GM19397 (cell line): Measurements from ENCODE around the gene ARHGDIB.

Source experiments
- ATAC-seq: cut with Tn5 transposase; IDR thresholded peaks from one replicate; pipeline ENCODE4 v1.9.1; 2021; ENCODE audit warnings: mild to moderate bottlenecking, moderate library complexity; ENCODE audit not compliant: unreplicated experiment

The ARHGDIB gene

DNA sequence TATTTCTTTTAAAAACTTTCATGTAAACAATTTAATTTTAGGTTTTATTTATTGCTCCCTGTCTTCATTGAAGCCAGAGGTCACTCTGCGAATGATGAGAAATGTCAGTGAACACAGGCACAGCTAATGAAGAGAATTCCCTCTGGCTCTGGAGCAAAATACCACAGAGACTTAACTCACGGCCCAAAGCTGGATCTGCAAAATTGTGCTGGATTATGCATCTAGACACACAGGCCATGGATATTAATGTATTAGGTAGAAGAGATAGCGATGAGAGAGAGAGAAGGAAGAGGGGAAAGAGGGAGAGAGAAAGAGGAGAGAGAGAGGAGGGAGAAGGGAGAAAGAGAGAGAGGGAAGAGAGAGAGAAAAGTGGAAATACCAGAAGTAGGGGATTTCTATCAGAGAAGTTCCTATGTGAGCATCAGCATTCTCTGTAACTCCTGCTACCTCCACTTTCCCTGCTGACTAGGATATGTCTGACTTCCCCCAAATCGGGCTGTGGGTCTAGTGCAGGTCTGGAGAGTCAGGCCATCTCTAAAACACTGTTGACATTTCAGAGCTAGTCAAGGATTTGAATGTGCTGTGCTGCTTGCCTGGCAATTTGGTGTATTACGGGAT, 3.7 kb downstream of the ARHGDIB start:
- no peak for ATAC-seq

DNA sequence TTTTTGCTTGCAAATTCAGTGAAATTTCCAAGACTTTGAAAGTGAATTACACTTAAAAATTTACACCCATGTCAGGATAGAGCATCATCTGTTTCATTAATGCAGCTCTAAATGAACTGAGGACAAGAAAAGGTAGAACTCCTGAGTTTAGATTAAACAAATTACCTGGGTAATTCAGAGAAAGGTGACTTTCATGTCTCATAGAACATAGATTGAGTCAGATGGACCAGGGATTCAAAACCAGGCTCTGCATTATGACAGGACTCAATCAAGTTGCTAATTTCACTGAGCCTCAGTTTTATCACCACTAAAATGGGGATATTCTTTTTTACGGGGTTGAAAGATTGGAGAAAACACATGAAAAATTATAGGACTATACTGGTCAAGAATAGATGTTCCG, 4.5 kb downstream of the ARHGDIB start:
- ATAC-seq: no peak

DNA sequence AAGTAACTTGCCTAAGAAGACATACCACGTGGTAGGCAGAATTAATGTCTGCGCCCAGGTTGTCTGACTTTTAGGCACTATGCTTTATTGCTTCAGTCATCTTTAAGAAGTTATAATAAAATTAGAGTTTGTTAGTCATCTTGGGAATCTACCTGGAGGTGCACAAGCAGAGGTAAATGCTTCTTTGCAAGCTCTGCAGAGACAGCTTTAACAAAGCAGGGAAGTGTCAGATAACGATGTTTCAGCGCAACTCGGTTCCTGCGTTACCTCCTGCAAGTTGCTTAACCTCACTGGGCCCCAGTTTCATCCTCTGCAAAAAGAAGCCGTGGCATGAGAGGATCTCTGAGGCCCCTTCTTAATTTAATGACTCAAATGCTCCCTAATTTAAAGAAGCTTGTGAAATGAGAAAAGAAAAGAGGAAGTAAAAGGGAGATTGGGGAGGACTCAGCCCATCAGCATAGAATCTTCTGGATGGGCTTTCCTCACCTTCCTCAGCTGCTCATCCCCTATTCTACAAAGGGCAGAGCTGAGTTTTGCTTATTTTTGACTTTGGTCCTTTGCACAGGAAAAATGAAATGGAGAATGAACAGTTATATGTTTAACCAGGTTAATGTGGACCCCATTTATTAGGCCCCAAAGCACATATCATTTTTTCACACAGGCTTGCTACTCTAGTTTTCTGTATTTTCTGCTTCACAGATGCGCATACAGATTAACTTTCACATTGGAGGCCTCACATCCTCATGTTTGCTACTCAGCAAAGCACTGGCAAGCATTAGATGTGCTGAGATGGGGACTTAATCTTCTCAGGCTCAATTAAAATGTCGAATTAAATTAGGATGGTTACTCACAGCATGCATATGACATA, 5.1 kb downstream of the ARHGDIB start:
- peak; percentile 32 for ATAC-seq

DNA sequence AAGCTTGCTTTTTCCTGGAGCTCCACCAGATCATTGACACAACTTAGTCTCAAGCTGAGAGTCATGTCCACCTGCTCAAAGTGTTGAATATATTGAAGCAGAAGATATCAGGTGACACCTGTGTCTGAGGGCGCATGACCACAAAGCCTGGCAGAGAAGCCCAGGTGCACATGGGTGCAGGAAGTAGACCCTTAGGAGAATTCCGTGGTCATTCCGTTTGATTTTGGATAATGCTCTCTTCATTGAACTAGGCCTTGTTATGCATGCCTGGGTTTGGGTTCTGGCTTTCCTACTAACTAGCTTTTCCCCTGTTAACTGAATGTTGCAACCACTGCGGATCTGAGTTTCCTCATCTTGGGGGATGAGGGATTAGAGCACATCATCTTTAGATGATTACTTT, 7.1 kb downstream of the ARHGDIB start:
- ATAC-seq: no peak

DNA sequence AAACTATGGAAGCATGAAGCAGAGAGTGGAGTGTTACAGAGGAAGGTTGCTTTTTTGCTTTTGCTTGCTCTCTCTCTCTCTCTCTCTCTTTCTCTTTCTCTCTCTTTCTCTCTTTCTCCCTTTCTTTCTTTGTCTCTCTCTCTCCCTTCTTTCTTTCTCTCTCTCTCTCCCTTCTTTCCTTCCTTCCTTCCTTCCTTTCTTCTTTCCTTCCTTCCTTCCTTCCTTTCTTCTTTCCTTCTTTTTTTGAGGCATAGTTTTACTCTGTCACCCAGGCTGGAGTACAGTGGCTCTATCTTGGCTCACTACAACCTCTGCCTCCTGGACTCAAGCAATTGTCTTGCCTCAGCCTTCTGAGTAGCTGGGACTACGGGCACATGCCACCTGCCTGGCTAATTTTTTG, 7.6 kb downstream of the ARHGDIB start:
- no peak for ATAC-seq

DNA sequence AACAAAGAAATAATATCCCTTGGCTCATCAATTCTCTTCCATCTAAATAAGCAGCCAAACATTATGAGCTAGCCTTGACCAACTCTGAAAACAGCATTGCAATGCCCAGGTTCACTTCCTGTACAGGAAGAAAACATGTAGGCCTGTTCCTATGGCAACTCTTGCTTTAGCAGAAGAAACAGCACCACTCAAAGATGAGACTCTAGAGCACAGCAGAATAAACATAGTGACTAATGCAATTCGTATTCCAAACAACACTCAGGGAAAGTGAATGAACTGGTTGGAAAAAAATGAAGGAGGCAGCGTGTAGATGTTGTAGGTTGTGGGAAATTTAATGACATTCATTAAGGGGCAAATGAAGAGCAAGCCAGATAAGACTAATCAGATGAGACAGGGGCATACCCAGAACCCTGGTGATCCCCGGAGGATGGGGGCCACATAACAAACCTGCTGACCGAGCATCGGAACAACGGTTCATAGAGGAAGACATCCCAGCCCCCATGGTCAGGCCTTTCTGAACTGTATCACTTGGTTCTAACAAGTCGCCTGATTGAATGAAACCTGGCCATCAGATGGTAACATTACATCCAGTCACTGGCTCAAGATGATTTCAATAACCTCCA, 9.0 kb downstream of the ARHGDIB start:
- ATAC-seq: peak; percentile 58

DNA sequence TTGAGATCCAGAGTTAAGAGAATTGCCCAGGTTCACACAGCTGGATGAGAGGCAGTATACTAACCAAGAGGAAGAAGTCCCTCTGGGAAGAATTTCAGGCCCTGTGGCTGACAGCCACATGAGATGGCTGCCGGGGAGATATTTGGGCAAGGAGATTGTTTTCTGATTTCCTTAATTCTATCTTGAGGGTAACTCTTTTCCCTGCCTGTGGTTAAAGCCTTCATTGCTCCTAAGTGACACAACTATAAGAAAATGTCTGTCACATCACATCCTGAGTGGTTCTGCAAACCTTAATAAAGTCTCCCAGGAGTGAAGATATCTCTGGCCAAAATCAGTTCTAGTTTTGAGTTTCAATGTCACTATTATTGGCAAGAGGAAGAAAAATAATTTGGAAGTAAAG, 9.6 kb downstream of the ARHGDIB start:
- ATAC-seq: no peak

DNA sequence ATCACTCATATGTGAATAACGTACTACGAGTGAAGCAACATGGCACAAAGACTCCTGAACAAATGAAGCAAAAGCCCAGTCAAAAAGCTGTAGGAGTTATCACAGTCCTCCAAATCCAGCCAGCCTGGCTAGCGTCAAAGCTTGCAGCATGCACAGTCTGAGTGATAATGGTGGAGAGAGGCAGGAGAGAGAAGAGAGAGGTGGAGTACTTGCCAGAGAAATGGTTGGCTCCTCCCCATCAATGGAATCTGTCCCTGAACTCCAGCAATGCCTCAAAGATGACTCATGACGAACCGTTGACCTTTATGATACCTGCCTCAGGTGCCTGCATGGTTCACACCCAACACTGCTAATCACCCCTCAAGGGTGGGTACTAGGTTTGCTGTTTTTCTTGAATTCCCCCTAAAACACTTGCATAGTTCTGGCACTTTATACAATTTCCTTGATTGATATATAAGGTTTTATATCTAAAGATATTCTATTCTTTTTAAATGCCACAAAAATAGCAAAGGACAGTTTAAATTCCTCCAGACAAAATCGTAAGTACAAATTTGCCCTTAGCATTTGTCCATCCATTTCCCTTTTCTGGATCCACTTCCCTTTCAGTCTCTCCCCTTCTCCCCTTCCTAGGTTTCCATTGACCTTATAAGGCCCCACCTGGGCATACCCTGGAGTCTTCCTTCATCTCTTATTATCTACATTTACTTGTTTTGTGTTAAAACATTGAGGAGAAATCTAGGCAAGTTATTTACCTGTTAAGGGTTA, 10.2 kb downstream of the ARHGDIB start:
- ATAC-seq: no peak

DNA sequence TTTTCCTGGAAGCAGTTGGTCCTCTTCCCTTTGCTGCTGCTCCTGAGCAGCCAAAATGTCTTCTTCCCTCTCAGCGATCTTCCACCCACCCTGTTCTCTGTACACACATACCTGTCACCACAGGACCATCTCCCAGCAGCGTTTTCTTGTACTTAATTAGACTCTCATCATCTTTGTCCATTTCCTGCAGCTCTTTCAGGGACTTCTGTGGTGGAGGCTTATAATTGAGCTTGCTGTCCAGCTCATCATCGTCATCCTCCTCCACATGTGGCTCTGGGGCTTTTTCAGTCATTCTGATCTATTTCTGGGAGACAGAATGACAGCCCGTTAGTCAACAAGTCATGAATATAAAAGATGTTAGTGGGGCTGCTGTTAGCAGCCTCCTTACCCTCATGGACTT, 11.0 kb downstream of the ARHGDIB start:
- no peak for ATAC-seq

DNA sequence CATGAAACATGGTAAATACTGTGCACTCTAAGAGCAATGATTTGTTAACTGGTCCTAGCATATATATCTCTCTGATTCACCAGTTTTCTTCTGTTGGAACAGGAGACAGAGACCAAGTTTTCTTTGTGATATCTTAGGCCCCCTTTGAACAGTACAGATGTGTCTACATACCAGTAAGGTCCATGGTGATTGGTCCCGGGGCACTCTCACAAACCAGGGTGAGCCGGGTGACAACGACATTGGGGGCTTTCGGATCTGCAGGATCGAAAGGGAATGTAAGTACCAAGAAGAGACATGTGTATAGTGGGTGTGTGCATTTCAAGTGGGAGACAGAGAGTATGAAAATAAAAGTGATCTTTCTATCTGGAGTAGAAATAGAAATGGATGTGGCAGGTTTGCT, 11.8 kb downstream of the ARHGDIB start:
- ATAC-seq: no peak

DNA sequence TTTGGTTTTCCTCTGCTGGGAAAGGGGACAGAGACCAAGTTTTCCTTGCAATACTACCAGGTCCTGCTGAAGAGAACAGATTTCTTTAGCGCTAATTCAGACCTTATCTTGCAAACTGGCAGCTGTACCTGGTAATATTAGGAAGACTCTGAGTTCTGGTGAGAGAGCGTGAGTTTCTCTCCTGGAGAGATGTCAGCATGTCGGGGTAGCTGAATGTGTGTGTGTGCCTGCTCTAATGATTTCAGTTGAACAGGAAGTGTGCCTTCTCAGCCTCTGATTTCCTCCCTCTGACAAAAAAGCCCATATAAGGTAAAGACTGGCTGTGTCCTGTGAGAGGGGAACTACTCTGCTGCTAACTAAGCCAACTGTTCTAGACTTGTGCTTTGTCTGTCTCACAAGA, 12.7 kb downstream of the ARHGDIB start:
- ATAC-seq: peak; percentile 90

DNA sequence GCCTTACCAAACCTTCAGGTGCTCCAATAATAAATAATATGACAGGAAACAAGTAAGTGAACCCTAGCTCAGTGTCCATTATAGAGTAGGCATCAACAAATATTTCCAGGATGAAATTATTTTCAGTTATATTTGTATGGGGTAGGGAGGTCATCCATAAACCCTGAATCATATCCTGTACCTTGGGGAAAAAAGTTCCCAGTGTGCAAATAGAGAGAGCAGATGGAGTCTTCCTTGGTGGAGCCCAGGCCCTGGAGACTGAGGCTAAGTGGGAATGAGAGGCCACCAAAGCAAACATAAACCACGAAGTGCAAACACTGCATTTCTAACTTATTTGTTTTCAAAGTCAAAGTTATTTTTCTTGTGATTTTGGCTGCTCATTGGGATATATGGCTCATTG, 14.5 kb downstream of the ARHGDIB start:
- no peak for ATAC-seq

DNA sequence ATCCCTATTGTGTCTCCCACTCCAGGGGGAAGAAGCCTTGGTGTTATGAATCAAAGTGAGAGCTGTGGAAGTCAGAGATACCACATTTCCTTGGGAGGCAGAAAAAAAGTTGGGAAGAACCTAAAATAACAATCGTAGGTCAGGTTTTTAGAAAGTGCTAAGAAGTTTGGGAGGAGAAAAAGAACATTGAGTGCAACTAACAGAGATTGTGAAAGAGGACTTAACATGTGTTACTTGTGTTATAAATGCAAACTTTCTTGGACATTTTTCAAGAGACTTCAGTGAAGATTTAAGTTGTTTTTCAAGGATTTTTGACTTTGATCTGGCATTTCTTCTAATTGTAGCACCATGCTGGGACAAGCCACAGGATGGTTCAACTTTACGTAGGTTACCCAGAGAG, 15.2 kb downstream of the ARHGDIB start:
- no peak for ATAC-seq

DNA sequence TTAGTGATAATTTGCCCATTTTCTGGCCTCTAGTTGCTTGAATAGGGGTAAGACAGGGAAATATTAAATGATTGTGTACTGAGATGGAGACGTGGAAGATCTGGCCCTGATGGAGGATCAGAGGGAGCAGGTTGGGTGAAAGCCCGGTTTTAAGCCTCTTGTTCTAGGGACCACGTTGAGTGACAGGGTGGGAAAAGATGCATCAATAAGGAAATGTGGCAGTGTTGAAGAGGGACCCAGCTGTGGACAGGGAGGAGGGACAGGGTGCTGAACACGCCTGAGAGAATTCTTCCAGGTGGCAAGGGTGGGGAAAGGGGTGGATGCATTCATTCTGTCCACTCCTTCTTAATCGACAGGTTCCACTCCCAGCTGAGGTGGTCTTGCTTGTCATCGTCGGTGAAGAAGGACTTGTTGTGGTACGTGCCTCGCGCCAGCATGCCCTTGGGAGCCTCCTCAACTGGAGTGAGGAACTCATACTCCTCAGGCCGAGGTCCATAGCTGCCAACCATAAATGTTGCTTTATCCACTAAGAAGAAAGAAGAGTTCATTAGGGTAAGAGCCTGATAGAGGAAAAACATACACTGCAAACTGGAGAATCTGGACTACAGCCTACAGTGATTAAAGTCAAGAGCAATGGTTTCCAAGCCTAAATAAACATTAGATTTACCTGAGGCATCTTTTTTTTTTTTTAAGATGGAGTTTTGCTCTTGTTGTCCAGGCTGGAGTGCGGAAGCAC, 19.0 kb downstream of the ARHGDIB start:
- ATAC-seq: no peak

DNA sequence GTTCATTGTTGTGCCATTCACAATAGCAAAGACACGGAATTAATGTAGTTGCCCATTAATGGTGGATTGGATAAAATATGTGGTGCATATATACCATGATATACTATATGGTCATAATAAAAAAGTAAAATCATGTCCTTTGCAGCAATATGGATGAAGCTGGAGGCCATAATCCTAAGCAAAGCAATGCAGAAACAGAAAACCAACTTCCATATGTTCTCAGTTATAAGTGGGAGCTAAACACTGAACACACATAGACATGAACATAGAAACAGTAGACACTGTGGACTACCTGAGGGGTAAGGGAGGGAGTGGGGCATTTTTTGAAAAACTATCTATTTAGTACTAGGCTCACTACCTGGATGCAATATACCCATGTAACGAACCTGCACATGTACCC, 20.0 kb downstream of the ARHGDIB start:
- ATAC-seq: no peak

DNA sequence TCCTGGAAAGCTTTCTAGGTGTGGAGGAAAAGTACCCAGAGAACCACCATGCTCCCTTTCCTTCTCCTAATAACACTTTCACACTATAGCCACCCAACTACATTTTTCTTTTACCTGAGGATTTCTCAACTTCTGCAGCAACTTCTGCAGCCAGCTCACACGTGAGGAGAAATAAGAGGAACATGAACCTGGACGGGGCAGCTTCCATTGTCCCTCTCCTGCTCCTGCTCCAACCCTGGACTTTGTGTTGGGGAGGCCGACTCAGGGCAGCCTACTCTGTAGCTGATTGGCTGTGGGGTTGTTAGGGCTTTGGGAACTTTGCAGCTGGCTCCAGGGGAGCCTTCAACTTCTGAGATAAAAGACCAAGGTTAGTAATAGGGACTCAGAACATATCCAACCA, 23.1 kb downstream of the ARHGDIB start, which contains the start of gene ERP27:
ERP27 (minus strand) TSS at position 237 of the 400 bp plus-strand sequence; CDS start at position 208, 29 bp downstream.
- ATAC-seq: no peak

DNA sequence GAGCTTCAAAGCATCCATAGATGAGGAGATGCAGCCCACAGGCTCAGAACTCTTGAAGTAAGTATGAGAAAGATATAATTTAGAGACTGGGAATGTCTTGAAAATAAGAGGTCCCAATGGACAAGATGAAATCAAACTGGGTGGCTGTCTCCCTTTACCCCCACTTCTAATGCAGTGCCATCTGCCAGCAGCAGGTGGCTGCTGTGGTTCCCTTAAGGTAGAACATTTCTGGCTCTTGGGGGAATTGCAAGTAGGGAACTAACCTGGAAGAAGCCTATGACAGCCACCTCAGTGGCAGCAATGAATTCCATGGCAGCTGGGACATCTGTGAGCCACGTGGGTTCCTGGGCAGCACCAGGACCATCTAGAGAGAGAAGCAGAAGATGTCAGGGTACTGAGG, 23.7 kb downstream of the ARHGDIB start:
- no peak for ATAC-seq

DNA sequence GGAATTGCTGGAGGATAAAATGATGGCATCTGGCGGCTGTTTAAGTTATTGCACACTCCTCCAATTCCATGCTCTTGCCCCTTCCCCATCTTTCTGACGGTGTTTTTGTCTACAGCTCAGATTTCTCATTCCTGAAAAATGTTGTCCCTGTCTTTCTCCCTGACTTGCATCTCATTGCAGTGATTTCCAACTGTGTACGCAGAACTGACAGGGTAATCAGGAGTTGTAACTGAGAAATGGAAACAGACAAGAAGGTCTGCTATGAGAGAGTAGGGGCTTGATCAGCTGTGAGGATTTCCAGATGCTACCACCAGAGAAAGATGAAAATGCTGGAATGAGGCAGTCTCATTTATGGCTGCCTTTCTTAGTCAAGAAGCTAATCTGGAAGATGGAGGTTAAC, 24.4 kb downstream of the ARHGDIB start:
- ATAC-seq: no peak

DNA sequence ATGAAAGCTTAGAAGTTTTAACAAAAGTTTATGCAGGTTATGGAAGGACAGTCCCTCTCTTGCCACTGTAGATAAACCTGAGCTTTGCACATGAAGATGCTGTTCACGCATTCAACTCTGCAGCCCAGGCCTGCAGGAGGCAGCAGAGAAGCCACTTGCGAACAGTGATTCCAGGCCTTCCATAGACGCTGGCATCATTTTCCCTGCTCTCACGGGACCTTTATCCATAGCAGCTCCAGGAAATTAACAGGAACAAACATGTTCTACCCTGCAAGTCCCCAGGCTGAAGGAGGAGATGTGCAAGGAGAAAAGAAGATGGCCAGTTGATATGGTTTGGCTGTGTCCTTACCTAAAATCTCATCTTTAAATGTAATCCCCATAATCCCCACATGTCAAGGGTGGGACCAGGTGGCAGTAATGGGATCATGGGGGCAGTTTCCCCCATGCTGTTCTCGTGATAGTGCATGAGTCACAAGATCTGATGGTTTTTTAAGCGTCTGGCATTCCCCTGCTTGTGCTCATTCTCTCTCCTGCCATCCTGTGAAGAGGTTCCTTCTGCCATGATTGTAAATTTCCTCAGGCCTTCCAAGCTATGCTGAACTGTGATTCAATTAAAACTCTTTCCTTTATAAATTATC, 25.1 kb downstream of the ARHGDIB start:
- no peak for ATAC-seq

DNA sequence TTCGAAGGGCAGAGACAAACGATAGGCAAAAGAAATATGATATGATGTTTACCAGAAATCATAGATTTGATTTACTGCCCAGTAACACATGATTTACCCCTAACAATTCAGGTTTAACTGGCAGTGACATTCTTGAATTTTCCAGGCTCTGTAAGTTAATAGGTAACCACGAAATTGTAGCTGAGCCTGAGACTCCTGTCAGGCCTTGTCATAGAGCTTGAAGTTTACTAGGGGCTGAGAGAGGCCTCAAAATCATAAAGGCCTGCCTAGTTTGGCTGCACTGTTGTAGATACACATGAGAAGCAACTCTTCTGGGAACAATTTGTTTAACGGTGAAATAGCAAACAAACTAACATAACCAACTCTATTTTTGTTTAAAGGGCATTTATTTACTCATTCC, 26.4 kb downstream of the ARHGDIB start:
- ATAC-seq: no peak
